BJ (cell line): ENCODE results near the gene THAP7. TPM values are rescaled to one million over a fixed set of nuclear protein-coding genes. Genes with fewer than 3 reads are reported as not detected.

Experiments
- polyA plus RNA-seq: library from polyadenylated mRNA; depleted of rRNA; stranded (reverse); fragments of >200 nt; gene quantifications from 2 replicates; pipeline ENCODE4 v1.2.3, GENCODE V29; 2011; rRNA removed
- small RNA-seq: library from RNA; depleted of rRNA; stranded (forward); fragments of <200 nt; gene quantifications from one replicate; pipeline ENCODE3, GENCODE V24; 2012; ENCODE audit warnings: low replicate concordance, low read depth; ENCODE audit not compliant: insufficient read length

THAP7 gene
- polyA plus RNA-seq, 1 experiment, result 24.4 TPM

Small RNAs within 50 kb of the gene (small RNA-seq; reads per million reads assigned to genes)
- not detected for gene MIR649

Other genes starting within 250 kb of the THAP7 start
- gene SERPIND1, start 228.0 kb downstream of the THAP7 start, polyA plus RNA-seq, result not detected in 2 replicates
- gene PI4KA, start 143.3 kb downstream of the THAP7 start, polyA plus RNA-seq, result 23.7 and 34.2 TPM in 2 replicates
- 34.6 and 41.9 TPM in 2 replicates for gene SNAP29, start 143.1 kb downstream of the THAP7 start, polyA plus RNA-seq
- 14.7 and 21.4 TPM in 2 replicates for gene CRKL, start 84.7 kb downstream of the THAP7 start, polyA plus RNA-seq
- gene AIFM3, start 34.9 kb downstream of the THAP7 start, polyA plus RNA-seq, result 0.25 and 0.28 TPM in 2 replicates
- 30.1 and 45.9 TPM in 2 replicates for gene LZTR1, start 19.8 kb downstream of the THAP7 start, polyA plus RNA-seq
- 1.2 and 2.0 TPM in 2 replicates for gene P2RX6, start 13.0 kb upstream of the THAP7 start, polyA plus RNA-seq
- 0.27 and 0.29 TPM in 2 replicates for gene SLC7A4, start 30.4 kb upstream of the THAP7 start, polyA plus RNA-seq
- gene LRRC74B, start 43.8 kb upstream of the THAP7 start, polyA plus RNA-seq, result not detected in 2 replicates